ENCODE data around the gene RAB3GAP2.
"Not testable (repeated sequence)": the region's sequence is repeated elsewhere in the genome, so short reads cannot be mapped to it uniquely, and the experiment has no call there.

RAB3GAP2 gene

DNA sequence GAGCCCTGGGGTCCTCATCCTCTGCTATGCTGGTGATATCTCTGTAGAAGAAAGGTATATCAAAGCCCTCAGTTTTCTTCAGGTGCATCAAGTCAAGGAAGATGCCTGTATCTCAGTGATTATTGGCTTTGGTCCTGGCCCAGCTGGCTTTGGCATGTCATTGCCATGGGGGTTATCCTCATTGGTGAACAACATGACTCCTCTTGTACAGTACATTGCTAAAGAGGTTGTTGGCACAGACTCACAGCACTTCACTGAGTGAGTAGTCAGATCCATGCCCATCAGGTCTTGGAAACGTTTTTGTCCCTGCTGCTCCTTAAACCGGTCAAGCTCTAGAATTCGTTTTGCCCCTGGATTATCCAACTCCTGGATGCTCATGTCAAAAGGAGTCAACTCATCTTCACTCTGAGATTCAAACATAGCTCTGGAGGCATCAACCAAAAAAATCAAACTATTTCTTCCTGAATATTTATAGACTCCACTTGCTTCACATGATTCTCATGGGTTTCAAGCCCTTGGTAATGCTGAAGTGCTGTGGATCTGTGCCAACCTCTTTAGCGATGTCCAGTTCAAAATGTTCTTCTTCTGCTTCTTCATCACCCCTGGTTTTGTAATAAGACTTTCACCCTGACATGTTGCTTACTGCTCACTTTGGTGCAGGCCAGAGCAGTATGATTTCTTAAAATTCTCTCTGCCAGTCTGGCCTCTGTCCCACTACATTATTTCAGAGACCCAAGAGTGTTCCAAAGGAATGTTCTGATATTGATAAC lies 43.0 kb upstream of the RAB3GAP2 start:
- no peak for TF ChIP-seq CTCF (IDR thresholded peaks at IDR 0.05; ENCODE audit: low read depth, low read length)
- H3K4me3 ChIP-seq (ENCODE audit: low read depth, low read length) = no peak overlapping the region

GRCh38 chr1:220313576-220313975 lies 41.3 kb upstream of the RAB3GAP2 start:
- no peak overlapping the region for H3K4me3 ChIP-seq (ENCODE audit: low read depth, low read length)
- no peak for TF ChIP-seq CTCF (IDR thresholded peaks at IDR 0.05; ENCODE audit: low read depth, low read length)

GRCh38 chr1:220310147-220310546 lies 37.9 kb upstream of the RAB3GAP2 start:
- not testable (repeated sequence) for H3K4me3 ChIP-seq (ENCODE audit: low read depth, low read length)

DNA sequence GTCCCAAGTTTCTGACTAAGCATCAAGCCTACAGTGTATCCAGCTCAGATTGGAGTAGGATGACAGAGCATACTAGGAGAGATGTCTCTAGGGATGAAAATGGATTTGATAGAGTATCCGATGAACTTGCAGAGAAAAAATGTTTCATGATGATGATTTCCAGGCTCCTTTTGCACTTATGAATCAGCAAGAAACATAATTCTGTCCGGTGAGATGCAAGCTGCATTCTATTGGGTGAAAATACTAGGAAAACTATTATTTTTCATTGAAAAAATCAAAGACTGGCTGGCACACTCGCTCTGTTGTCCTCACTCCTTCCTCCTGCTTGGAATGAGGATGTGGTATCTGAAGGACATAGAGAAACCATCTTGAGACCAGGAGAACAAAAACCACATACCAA lies 35.4 kb upstream of the RAB3GAP2 start:
- H3K4me3 ChIP-seq (ENCODE audit: low read depth, low read length) = no peak overlapping the region
- no peak for TF ChIP-seq CTCF (IDR thresholded peaks at IDR 0.05; ENCODE audit: low read depth, low read length)

- H3K4me3 ChIP-seq (ENCODE audit: low read depth, low read length) = no peak overlapping the region
- TF ChIP-seq CTCF (IDR thresholded peaks at IDR 0.05; ENCODE audit: low read depth, low read length) = no peak
Observed at GRCh38 chr1:220306339-220306738, 34.1 kb upstream of the RAB3GAP2 start.

DNA sequence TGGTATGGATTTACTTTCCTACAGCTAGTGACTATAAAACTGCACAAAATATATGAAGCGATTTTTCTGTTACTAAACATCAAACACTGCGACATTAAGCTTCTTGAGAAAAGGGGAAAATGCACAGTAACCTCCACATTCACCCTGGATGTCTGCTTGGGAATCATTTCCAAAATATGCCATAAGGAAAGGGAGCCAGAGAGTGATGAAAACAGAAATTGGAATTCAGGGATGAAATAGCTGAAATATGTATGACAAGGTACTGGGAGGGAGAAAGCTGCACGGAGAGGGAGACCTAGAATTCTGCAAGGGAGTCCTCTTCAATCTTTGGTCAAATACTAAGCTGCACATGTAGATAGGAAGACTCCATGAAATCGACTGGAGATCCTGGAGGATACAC lies 31.6 kb upstream of the RAB3GAP2 start:
- no peak overlapping the region for H3K4me3 ChIP-seq (ENCODE audit: low read depth, low read length)
- TF ChIP-seq CTCF (IDR thresholded peaks at IDR 0.05; ENCODE audit: low read depth, low read length) = no peak

- H3K4me3 ChIP-seq (ENCODE audit: low read depth, low read length) = no peak overlapping the region
- no peak for TF ChIP-seq CTCF (IDR thresholded peaks at IDR 0.05; ENCODE audit: low read depth, low read length)
Observed at GRCh38 chr1:220301630-220302029, 29.4 kb upstream of the RAB3GAP2 start.

Data from WI38 (cell line).